SK-N-SH (cell line): Measurements from ENCODE around the gene SPTLC2.

Experiments used
- CTCF ChIP-seq: fragments of 200-600 bp; sonication (generic); IDR thresholded peaks from 2 replicates; pipeline ENCODE4 v1.6.1; 2017; ENCODE audit warnings: antibody characterized with exemption, mild to moderate bottlenecking, moderate library complexity
- EZH2phosphoT487 ChIP-seq: fragments of 200-600 bp; sonication (generic); IDR thresholded peaks from 2 replicates; pipeline ENCODE4 v1.6.1; 2017; ENCODE audit warnings: low read depth, mixed run types, mild to moderate bottlenecking, antibody characterized with exemption, moderate library complexity, borderline replicate concordance
- FOSL2 ChIP-seq: IDR thresholded peaks from 2 replicates; pipeline ENCODE4 v1.4.0; 2012; ENCODE audit warnings: low read depth, mild to moderate bottlenecking, moderate library complexity, borderline replicate concordance
- MAX ChIP-seq: IDR thresholded peaks from 2 replicates; pipeline ENCODE4 v1.4.0; 2012; ENCODE audit warnings: low read depth
- NFIC ChIP-seq: IDR thresholded peaks from 2 replicates; pipeline ENCODE4 v1.4.0; 2012; ENCODE audit warnings: borderline replicate concordance
- NRF1 ChIP-seq: IDR thresholded peaks from 2 replicates; pipeline ENCODE4 v1.6.1; 2012; ENCODE audit warnings: low read depth, mild to moderate bottlenecking, low read length
- POLR2AphosphoS5 ChIP-seq: IDR thresholded peaks from 2 replicates; pipeline ENCODE4 v1.6.1; 2012; ENCODE audit warnings: low read depth, low read length
- RAD21 ChIP-seq: IDR thresholded peaks from 2 replicates; pipeline ENCODE4 v1.6.1; 2012; ENCODE audit warnings: mild to moderate bottlenecking, low read length
- RXRA ChIP-seq: IDR thresholded peaks from 2 replicates; pipeline ENCODE4 v1.4.0; 2012; ENCODE audit warnings: low read depth, mild to moderate bottlenecking, borderline replicate concordance
- SIN3A ChIP-seq: IDR thresholded peaks from 2 replicates; pipeline ENCODE4 v1.6.1; 2012; ENCODE audit warnings: low read depth, mild to moderate bottlenecking, low read length, moderate library complexity, borderline replicate concordance
- SMC3 ChIP-seq: IDR thresholded peaks from 2 replicates; pipeline ENCODE4 v1.6.1; 2012; ENCODE audit warnings: low read depth, low read length, improper control_type of control experiment
- USF2 ChIP-seq: fragments of 150-350 bp; IDR thresholded peaks from 2 replicates; pipeline ENCODE4 v1.6.1; 2017; ENCODE audit warnings: antibody characterized with exemption, low read length, low read depth, borderline replicate concordance
- YY1 ChIP-seq: IDR thresholded peaks from 2 replicates; pipeline ENCODE4 v1.4.0; 2012; ENCODE audit warnings: low read depth, mild to moderate bottlenecking

GRCh38 chr14:77580964-77581505, 35.4 kb downstream of the SPTLC2 start:
- TF ChIP-seq CTCF, result no peak
- no peak for TF ChIP-seq SMC3
- no peak for TF ChIP-seq POLR2AphosphoS5
- no peak for TF ChIP-seq MAX
- no peak for TF ChIP-seq EZH2phosphoT487
- TF ChIP-seq NRF1, result no peak
- TF ChIP-seq RAD21, result no peak
- TF ChIP-seq NFIC, result peak; percentile 59; the same call in 1 of the 2 replicates
- no peak for TF ChIP-seq YY1
- no peak for TF ChIP-seq SIN3A
- no peak for TF ChIP-seq RXRA
- no peak for TF ChIP-seq USF2
- no peak for TF ChIP-seq FOSL2
